LoVo (cell line): ENCODE data around the gene MPRIP.

Experiments
- DNase-seq: peaks from one replicate; pipeline ENCODE4 v3.0.0-alpha.2; 2016; ENCODE audit warnings: low spot score

Gene MPRIP

GRCh38 chr17:17206913-17207335 is 164.7 kb downstream of the MPRIP start:
- DNase-seq, result no peak

- DNase-seq, result no peak
Measured at GRCh38 chr17:17207998-17208397, 165.7 kb downstream of the MPRIP start.

DNA sequence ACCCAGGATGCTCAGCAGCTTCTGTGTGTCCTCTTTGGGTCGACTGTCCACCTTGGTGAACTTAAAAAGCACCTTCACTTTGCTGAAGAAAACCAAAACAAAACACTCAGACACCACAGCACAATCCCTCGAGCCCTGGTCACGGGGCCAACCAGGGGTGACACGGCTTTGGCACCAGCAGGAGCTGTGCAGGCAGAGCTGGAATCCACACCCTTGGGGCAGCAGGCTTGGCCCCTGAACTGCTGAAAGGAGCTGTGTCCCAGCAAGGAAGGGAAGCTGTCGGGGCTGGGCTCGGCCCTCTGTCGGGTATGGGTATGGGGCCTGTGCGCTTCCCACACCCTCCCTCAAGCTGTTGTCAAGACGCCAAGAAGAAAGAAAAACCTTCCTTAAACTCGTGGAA is 171.5 kb downstream of the MPRIP start:
- DNase-seq, result no peak

DNA sequence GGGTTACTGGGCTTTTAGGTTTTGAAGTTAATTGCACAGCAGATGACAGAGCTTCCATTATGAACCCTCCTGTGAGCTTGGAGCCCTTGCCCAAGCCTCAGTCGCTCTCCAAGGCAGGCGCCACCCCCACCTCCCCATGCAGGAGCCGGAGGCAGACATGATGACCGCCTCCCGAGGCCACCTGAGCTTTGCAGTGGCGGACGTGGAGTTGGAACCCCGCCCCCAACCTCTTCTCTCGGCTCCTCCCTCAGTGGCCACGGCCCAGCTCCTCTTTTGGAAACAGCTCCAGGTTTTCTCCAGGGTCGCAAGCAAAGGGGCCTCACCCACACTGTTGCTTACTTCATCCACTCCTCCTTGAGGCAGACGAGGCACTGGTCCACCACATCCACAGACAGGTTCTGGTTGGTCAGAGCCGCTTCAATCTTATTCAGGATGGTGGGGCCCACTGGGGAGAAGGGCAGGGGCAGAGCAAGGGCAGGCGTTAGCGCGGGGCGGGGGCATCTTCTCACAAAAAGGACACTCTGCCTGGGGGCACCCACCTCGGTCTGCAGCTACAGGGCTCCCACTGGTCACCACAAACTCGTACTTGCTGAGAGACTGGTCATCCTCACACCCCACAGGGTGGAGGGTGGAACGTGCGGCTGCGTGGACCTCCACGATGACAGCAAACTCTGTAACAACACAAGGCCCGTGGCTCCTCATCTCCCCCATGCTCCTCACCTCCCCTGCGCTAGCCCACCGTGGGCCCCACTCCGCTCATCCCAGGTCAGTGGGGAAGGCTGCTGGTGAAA is 172.6 kb downstream of the MPRIP start:
- DNase-seq, result no peak

GRCh38 chr17:17215575-17215974 is 173.3 kb downstream of the MPRIP start:
- no peak for DNase-seq

GRCh38 chr17:17216236-17216635 is 174.0 kb downstream of the MPRIP start:
- no peak for DNase-seq

- no peak for DNase-seq
Measured at GRCh38 chr17:17216776-17217175, 174.5 kb downstream of the MPRIP start.

- no peak for DNase-seq
Measured at GRCh38 chr17:17217995-17218394, 175.7 kb downstream of the MPRIP start.

GRCh38 chr17:17220529-17220928 is 178.3 kb downstream of the MPRIP start:
- DNase-seq, result no peak

DNA sequence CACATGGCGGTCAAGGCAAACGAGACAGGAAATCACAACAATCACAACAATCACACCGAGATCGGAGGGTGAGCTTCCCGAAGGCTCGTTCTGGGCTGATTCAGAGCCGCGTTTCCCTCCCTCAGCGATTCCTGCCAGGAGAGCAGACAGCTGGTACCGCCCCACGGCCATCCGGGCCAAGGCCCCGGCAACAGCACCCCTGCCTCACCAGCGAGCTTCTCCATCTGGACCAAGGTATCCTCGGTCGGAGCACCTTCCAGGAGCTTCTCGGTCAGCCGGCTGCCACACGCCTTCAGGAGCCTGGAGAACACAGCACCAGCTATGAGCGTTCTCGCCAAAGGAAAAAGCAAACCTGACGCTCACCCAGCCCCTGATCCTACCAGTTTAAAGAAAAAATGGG is 179.1 kb downstream of the MPRIP start:
- DNase-seq, result no peak

DNA sequence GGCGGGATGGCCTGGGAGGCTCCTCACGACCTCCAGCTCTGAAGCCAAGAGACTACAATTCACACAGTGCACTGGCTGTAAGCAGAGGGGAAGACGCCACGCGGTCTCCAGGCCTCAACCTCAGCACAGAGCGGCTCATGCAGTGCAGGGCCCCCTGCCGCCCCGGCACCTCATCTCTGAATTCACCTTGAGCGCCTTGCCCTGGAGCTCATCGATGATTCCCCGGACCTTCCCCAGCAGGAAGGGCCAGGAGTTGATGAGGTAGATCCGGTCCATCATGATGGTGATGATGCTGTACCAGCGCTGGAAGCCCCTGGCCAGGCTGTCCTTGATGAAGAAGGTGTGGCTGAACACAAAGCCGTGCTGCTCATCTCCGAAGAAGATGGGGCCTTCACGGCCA is 181.5 kb downstream of the MPRIP start:
- DNase-seq, result no peak

DNA sequence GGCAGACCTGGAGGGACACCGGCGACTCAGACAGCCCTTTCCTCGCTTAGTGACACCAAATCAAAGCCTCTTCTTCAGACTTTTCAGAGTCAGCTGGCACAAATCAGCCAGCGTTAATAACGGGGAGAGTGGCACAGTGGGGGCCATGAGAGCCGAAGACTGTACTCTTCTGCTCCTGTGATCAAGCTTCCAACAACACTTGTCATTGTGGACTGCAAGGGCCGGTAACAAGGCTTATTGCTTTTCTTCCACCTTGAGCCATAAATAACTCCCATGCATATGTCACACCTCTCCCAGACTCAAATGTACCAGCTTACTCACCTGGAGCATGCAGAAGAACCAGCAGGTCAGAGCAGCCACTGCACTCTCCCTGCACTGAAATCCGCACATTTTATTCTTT is 181.9 kb downstream of the MPRIP start:
- DNase-seq, result no peak

DNA sequence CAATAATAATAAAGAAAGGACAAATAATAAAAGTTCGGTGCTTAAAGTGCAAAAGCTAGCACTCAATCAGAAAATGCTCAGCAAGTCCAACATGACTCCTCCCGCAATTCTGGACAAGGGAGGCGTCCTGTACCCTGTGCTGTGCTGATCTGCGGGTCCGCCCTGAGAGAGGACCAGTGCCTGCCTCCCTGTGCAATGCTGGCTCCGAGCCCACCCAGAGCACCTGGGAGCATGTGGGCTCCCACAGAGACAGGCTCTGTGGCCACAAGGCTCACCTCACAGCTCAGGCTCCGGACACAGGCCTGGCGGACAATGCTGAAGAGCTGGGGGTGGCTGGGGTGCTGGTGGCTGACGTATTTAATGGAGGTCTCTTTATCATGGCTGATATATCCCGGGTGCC is 183.6 kb downstream of the MPRIP start:
- no peak for DNase-seq

- DNase-seq, result no peak
Measured at GRCh38 chr17:17226451-17227265, 184.4 kb downstream of the MPRIP start.

DNA sequence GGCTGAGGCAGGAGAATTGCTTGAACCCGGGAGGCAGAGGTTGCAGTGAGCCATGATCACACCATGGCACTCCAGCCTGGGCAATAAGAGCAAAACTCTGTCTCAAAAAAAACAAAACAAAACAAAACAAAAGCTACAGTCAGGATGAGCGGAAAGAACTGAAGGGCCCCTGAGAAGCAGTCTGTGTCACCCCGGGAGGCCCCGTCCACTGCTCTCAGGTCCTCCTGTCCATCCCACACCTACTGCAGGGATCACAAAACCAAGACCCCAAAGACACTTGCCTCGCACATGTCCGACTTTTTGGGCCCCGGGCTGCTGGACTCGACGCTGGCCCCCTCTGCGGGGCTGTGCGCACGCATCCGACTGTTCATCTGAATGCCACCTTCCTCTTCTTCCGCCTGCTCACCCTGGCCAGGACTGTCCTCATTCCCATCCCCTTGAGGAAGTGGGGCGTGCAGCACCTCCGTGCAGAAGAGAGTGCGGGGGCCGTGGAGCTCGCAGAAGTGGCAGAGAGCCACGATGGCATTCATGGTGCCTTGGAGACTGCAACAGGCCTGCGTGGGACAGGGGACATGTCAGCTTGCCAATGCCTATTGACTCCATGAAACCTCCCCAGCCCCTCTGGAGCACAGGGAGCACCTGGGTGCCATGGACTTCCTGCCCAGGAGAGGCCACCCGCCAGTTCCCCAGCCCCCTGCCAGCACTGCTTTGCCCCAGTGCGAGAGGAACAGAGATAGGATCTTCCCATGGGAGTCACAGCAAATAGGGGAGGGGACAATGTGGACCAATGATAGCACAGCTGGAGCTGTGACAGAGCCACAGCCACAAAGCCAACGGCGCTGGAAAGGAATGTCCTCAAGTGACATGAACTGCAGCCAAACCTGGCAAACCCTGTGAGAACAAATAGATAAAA is 185.6 kb downstream of the MPRIP start:
- no peak for DNase-seq

DNA sequence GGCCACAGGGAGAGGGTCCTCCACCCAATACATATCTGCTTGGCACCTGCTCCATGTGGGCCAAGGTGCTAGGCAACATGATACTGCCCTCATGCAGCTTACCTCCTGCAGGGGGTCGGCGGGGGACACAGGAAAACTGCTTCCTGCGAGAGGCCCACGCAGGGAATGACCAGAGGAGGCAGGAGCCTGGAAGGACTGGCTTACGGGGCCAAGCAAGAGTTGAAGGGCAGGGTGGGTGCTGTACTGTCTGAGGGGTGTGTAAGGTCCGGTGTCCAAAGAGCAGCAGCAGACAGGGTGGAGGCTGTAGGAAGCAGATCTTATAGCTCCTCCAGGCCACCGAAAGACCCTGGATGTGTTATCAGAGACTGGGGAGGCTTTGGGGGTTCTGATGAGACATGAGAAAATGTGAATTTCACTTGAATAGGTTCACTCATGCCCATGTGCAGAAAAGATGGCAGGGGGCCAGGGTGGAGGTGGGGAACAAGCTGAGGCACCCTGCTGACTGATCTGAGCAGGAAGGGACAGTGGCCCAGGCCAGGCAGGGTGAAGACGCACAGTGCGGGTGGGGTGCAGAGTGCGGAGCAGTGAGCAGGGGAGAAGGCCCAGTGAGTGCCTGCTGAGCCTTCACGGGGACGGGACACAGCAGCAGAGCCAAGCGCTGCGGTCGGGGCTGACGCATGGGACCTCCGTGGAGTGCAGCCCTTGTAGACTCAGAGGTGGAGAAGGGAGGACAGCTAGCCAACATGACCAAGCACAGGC is 186.4 kb downstream of the MPRIP start:
- no peak for DNase-seq

GRCh38 chr17:17229416-17230384 is 187.4 kb downstream of the MPRIP start:
- no peak for DNase-seq

DNA sequence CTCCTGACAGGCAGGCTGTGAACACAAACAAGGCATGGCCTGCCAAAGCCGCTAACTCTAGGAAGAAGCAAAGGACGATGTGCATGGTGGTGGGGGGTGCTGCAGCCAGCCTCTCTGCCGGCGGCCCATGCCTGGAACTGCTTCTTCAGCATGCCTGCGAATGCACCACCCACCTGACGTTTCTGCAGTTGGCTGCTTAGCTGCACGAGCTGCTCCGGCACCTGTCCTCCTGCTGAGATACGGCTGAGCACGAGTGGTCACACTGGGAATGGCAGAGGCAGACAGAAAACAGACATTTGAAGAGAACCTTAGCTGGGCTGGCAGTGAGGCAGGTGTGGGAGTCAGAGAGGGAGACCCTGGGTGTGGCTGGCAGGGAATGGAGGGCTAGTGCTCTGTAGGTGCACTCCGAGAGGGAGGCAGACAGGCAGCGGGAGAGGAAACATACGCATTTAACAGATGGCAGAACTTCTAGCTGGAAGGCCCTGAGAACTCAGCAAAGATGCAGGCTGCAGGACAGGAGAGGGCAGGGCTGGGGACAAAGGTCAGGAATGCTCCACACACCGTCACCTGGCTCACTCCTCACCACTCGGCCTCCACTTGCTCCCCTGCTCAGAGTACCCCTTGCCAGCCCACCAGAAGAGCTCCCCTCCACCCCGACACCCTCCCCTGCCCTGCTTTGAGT is 189.5 kb downstream of the MPRIP start:
- DNase-seq, result no peak

DNA sequence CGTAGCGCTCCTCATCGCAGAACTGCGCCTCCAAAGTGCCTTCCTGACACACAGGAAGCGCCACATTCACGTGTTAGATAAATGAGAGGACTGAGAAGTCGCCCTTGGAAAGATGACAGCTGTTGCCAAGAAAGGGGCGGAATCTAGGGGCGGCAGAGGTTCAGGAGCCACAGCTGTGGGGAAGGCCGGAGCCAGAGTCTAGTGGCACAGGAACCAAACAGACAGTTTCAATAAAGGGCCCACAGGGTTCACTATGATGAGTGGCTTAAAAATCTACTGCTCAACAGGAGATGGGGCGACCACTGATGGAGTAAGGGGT is 190.0 kb downstream of the MPRIP start:
- no peak for DNase-seq
